GM21717 (cell line): ENCODE measurements around the gene GLIPR1.
"Not testable (repeated sequence)": the region's sequence is repeated elsewhere in the genome, so short reads cannot be mapped to it uniquely, and the experiment has no call there.

Experiments used
- ATAC-seq: cut with Tn5 transposase; IDR thresholded peaks from one replicate; pipeline ENCODE4 v1.9.1; 2021; ENCODE audit warnings: mild to moderate bottlenecking, moderate library complexity; ENCODE audit not compliant: unreplicated experiment

GLIPR1 gene

DNA sequence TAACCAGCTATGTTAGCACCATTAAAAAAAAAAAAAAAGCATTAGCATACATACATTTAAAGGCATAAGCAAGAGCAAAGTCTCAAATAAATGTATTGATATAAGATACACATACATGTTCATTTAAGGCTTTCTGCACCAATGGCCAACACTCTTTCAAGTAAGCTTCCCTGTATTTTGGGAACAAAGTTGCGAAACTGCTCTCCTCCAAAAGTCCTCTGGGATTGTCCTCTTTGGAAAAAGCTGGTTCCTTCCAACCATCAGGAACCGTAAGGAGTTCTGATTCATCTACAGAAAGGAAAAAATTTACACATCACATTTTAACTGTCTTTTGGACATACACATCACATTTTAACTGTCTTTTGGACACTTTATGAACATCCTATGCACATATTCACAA, 27.6 kb downstream of the GLIPR1 start:
- ATAC-seq: no peak

DNA sequence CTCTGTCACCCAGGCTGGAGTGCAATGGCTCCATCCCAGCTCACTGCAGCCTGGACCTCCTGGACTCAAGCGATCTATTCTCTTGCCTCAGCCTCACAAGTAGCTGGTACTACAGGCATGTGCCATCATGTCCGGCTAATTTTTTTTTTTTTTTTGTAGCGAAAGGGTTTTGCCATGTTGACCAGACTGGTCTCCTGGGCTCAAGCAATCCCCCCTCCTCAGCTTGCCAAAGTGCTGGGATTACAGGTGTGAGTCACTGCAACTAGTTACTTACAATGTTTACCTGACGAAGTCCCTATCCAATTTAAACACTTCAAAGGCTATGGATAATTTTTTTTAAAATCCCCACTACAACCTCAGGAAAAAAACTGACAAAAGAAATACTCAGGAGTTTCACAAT, 29.1 kb downstream of the GLIPR1 start:
- ATAC-seq: no peak

DNA sequence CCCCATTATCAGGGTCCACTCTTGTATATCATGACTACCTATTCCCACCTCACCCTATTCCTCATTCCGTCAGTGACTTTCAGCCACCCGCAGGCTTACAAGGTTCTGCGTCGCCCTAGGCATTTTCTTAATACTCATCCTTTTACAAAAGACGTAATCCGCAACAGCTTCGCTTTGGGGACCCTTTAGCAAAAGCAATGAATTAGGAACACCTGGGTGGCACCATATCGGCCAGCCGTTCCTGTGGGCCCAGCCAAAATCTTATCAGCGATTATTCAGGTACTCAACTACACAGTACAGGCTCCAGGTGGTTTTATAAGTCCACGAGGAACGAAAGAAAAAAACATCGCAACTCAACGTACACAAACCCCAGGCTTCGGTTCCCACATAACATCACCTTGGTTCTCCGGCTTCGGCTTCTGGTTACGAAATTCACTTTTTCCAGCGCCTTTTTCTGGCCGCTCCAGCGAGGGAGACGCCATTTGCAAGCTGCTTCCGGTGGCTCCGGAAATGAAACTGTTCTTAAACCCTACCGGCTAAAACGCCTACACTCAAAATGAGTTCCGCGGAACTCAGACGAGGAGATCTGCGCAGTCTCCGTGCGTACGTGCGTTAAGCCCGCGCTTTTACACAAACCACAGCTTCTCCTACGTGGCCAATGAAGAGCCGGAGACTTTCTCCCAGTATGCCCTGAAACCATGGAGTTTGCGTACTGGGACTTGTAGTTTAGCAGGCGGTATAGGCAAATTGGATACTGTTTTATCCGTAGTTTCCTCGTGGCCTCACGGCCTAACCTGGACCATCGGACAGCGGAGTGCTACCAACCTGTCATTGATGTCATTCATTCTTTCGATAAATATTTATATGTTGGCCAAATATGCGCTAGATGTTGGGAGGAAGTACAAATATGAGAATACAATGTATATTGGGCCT, 30.8 kb downstream of the GLIPR1 start, which contains the start of gene KRR1:
KRR1 (minus strand) TSS at position 494 of the 933 bp plus-strand sequence; CDS start at position 482, 12 bp downstream.
- ATAC-seq: peak; percentile 96

DNA sequence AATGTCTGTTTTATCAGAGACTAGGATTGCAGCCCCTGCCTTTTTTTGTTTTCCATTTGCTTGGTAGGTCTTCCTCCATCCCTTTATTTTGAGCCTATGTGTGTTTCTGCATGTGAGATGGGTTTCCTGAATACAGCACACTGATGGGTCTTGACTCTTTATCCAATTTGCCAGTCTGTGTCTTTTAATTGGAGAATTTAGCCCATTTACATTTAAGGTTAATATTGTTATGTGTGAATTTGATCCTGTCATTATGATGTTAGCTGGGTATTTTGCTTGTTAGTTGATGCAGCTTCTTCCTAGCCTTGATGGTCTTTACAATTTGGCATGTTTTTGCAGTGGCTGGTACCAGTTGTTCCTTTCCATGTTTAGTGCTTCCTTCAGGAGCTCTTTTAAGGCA, 40.7 kb downstream of the GLIPR1 start:
- ATAC-seq: not testable (repeated sequence)

DNA sequence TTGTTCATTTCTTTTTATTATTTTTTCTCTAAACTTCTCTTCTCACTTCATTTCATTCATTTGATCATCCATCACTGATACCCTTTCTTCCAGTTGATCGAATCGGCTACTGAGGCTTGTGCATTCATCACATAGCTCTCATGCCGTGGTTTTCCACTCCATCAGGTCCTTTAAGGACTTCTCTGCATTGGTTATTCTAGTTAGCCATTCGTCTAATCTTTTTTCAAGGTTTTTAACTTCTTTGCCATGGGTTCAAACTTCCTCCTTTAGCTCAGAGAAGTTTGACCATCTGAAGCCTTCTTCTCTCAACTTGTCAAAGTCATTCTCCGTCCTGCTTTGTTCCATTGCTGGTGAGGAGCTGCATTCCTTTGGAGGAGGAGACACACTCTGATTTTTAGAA, 41.6 kb downstream of the GLIPR1 start:
- ATAC-seq: not testable (repeated sequence)

DNA sequence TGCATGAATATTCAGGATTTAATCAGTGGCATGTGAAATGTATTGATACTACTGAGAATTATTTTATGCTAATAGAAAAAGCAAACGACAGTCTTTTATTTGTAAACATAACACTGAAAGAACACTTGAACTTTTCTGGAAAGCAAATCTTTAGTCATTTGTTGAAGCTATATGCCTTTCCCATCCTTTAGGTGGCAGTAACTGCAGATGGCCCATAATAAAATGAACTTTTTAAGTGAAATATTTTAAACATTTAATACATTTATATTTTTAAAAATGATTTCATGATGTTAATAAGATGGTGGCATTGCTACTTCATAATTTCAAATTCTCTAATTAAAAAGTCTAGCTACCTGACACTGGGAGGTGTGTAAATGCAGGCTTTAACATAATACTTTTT, 44.7 kb downstream of the GLIPR1 start:
- no peak for ATAC-seq

DNA sequence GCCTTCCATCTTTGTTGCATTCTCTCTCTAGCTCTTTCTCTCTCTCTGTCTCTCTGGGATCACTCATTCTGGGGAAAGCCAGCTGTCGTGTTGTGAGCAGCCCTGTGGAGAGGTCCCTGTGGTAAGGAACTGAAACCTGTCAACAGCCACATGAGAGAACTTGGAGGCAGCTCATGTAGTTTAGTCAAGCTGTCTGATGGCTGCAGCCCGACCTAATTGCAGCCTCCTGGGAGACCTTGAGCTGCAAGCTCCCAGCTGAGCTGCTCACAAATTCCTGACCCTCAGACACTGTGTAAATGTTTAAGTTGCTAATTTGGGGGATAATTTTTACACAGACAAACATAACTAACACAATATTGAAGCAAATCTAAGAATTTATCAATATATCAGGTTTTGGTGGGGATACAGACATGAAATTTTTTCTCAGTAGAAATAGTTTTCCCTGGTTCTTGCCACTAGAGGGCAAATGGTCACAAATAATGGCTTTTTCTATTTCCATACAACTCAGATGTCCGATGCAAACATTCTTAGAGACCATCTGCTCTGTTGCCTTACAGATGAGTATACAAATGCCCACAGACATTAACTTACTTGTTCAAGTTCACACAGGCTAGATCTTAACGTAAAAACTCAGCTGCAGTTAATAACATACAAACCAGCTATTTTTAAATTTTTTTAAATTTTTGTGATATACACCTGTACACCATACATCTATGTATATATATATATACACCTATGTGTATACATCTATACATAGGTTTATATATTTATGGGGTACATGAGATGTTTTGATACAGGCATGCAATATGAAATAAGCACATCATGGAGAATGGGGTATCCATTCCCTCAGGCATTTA, 46.3 kb downstream of the GLIPR1 start:
- ATAC-seq: peak; percentile 98

DNA sequence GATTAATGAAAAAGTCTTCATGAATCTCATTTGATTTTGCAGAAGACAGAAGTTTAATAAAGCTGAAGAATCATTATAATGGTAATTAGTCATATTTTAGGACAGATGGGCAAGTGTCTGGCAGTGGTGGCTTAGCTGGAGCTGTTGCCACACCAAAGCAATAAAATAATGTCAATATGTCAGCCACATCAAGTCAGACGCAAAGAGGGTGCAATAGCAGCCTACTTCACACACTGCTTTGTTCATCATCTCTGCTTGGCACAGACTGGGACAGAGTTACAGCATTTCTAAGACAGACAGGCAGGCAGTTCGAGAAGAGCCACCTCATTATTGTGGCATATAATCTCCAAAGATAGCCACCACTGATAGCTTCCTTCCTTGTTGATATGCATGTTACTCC, 47.7 kb downstream of the GLIPR1 start:
- no peak for ATAC-seq

DNA sequence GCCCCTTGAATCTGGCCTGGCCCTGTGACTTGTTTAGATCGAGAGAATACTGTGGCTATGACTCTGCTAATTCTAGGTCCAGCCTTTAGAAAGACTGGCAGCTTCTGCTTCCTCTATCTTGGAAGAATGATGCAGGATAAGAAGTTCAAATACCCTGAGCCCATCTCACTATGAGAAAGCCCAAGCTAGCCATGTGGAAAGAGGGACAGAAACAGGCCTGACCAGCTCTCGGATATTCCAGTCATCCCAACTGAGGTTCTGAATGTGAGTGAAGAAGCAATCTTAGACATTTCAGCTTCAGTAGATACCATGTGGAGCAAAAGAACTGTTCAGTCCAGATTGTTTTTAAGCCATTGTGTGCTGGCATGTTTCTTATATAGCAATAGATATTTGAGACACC, 48.1 kb downstream of the GLIPR1 start:
- no peak for ATAC-seq

DNA sequence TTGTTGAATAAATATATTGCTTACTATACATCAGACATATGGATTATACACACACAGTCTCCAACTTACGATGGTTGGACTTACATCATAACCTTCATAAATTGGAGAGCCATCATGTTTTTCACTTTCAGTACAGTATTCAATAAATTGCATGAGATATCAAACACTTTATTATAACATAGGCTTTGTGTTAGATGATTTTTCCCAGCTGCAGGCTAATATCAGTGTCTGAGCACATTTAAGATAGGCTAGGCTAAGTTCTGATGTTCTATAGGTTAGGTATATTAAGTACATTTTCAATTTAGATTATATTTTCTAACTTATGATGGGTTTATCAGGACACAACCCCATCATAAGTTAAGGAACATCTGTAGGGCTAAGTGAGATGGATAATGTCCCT, 48.8 kb downstream of the GLIPR1 start:
- ATAC-seq: no peak

DNA sequence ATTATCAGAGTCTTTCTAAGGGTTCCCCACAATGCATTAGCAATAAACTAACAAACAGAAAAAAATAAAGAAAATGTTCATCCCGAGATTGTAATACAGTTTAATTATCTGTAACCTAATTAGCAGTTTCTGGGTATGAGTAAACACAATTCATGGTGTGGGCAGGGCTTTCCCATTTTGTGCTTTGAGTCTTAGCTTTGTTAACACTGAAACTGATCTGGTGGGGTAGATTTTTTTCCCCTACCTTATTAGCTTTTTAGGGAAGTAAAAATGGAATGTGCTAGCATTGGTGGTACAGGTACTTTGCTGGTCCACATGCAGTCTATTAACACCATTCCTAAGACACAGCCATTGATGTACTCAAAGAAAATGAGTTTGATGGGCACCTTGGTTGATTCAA, 49.3 kb downstream of the GLIPR1 start:
- no peak for ATAC-seq

DNA sequence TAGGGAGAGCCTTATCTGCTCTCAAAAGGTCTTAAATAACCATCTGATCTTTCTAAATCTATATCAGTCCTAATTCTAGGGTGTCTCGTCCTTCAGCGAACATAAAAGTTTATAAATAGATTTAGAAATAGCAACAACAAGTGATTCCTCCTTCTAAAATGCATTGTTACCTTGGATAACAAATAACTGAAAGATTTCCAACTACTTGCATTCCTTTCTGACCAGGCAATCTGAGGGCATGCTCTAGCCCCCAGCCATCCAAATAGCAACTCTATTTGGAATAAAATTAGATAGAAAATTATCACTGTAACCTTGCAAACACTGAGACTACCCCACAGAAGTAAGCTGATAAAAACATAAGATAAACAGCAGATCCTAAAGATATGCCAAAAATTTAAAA, 52.7 kb downstream of the GLIPR1 start:
- no peak for ATAC-seq

DNA sequence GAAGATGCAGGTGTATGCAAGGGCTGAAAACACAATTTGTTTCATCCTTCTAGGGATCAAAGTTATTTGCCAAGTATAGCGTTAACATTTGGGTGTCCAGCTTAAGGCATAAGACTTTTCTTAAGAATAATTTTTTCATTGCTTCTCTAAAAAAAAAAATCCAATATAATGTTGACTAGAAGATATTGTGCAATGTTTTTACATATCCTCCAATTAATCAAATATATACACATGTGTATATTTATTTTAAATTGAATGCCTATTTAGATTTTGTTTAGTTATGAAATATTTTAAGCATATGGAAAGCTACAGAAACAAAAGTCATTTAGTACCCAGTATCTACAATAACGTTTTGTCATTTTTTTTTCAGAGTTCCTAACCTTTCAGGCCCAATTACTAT, 59.3 kb downstream of the GLIPR1 start:
- no peak for ATAC-seq

DNA sequence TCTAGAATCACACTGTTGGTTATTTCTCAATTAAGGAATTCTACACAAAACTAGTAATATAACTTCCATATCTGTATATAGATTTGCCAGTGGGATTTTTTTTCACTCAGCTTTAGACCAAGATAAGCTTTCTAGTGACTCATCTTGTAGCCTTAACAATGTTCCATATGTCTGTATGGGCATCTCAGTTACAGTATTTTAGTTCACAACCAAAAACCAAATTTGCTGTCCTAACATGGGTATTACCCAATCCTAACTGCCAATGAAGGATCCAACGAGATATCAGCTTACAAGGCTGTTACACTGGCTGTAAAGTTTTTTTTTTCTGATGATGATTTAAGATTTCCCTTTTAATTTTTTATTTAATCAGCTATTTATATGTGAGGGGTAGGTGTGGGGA, 62.4 kb downstream of the GLIPR1 start:
- no peak for ATAC-seq

DNA sequence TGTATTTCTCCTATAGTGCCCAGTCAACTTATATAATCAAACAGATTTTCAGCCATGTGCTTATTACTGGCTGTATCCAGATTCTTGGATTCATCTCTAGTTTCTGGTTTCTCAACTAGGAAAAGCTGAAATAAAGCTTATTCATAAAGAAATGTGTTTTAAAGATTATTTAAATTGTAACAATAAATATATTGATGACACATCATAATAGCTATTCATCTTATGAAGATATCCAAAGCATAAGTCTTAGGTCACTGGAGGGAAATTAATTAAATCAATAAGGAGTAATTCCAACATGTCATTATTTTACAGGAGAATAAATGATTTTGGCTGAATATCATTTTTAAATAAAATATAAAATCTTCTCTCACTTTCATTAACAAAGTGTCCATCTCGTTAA, 63.0 kb downstream of the GLIPR1 start:
- ATAC-seq: no peak

DNA sequence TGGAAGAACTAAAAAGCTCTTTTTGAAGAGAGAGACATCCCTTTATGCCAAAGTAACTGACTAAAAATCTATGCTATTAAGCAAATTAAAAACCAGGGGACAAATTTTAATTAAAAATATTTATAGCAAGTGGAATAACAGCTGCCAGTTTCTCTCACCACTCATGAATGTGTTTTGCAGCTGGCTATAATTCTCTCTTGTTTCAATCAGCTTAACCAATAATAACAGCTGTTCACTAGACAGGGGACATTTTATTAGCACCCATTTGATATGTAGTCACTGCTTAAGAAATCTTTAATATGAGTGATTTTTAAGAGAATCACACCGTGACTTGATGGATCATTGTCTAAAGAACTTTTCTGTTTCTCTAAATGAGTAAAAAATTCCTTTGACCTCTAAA, 65.1 kb downstream of the GLIPR1 start:
- ATAC-seq: no peak

DNA sequence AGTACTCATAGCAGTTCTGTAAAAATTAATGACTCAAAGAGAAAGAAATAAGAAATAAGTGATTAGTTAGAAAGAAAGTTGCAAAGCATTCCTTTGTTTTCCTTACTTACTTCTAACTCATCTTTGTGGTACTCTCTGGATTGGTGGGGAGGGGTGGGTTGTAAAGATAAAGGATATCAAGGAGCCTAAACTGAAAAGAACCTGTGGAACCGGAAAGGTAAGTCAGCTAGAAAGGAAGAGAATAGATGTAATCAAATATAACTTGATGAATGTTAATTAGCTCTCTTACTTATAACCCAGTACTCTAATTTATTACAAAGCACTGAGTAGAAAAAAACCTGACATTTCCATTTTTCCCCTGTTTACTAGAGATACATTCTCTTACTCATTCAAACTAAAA, 68.3 kb downstream of the GLIPR1 start:
- no peak for ATAC-seq

DNA sequence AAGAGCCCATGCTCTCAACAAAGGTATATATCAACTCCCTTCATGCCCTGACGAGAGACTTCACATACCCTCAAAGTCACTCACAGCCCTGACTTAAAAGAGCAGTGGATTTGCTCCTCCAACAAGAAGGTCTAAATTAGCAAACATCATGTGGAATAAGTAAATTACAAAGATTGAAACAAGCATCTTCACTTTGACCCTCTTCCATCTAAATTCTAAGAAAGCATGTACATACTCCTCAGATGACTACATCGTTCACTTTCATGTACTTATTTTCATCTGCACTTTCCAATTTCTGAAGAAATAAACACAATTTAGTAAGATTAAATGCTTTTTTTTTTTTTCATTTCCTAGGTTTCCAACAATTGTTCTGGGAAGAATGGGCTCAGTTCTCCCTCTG, 69.4 kb downstream of the GLIPR1 start:
- ATAC-seq: no peak

DNA sequence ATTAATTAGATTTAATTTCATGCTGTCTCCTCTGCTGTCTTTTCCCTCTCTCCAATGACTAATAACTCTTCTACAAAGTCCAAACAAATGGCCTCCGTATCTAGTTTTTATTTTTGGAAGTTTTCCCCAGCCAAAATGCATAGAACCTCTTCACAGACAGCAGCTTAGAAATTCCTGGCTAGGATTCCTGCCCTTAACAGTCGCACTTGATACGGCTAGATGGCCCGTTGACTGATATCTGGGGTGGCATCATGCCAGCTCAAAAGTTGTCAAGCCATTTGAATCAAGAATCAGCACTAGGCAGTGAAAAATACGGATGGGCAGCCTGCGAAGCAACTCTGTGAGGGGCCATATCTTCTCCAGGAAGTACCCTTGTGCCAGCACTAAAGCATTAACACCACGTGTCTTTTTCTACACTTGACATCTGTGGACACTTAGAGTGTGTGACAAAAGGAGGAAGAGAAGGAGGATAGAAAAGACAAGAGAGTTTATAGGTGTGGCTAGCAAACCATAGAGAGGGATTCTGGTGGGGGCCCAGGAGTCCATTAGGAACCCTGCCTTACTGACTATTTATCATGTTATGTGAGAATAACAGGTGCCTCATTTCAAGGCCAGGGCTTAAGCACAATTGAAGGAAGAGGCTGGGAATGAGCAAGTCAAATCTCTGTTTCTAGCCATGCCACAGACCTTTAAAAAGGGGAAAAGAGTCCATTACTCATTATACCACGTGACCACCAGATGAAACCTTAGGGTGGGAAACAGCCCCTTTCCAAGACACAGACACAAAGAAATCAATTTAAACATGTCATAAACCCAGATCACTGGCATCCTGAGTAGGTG, 70.1 kb downstream of the GLIPR1 start:
- ATAC-seq: no peak

DNA sequence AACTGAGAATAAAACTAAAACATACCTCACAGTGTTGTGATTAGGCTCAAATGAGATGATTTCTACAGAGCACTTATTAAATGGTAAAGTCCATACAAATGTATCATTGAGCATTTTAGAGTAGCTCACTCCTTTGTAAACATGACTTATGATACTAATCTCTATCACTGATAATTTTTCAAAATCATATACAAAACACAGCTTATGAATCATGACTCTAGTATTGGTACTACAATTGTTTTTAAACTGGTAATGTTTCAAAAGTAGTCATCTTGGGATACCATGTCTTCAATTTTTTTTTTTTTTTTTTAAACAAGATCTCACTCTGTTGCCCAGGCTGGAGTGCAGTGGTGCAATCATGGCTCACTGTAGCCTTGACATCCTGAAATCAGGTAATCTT, 70.9 kb downstream of the GLIPR1 start:
- no peak for ATAC-seq

DNA sequence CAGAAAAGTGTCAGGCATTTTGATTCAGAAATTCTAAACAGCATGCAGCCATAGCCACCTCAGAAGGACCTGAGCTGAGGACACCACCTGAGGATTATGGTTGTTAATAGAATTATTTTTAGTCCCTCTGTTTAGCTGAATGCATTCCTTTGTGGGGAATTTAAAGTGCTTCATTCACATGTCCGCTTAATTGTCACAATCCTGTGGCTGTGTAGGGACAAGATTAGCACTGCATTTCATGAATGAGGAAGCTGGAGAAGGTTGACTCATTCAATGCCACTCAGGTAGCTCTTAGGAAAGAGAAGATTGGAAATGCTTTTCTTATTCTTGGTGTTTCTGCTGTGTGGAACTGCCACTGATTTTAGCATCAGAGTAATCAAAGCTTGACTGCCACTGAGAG, 72.8 kb downstream of the GLIPR1 start:
- no peak for ATAC-seq
